ENCODE measurements around the gene DTWD1.

- no peak for TF ChIP-seq CREB1 (CRISPR knock-in tag; IDR thresholded peaks at IDR 0.05)
- TF ChIP-seq, protein P1, sequence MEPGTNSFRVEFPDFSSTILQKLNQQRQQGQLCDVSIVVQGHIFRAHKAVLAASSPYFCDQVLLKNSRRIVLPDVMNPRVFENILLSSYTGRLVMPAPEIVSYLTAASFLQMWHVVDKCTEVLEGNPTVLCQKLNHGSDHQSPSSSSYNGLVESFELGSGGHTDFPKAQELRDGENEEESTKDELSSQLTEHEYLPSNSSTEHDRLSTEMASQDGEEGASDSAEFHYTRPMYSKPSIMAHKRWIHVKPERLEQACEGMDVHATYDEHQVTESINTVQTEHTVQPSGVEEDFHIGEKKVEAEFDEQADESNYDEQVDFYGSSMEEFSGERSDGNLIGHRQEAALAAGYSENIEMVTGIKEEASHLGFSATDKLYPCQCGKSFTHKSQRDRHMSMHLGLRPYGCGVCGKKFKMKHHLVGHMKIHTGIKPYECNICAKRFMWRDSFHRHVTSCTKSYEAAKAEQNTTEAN (CRISPR knock-in tag; IDR thresholded peaks at IDR 0.05), result no peak
- no peak for TF ChIP-seq ETV6 (CRISPR knock-in tag; IDR thresholded peaks at IDR 0.05)
- TF ChIP-seq, protein P2, sequence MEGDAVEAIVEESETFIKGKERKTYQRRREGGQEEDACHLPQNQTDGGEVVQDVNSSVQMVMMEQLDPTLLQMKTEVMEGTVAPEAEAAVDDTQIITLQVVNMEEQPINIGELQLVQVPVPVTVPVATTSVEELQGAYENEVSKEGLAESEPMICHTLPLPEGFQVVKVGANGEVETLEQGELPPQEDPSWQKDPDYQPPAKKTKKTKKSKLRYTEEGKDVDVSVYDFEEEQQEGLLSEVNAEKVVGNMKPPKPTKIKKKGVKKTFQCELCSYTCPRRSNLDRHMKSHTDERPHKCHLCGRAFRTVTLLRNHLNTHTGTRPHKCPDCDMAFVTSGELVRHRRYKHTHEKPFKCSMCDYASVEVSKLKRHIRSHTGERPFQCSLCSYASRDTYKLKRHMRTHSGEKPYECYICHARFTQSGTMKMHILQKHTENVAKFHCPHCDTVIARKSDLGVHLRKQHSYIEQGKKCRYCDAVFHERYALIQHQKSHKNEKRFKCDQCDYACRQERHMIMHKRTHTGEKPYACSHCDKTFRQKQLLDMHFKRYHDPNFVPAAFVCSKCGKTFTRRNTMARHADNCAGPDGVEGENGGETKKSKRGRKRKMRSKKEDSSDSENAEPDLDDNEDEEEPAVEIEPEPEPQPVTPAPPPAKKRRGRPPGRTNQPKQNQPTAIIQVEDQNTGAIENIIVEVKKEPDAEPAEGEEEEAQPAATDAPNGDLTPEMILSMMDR (IDR thresholded peaks at IDR 0.05), result no peak
- TF ChIP-seq, protein P3, sequence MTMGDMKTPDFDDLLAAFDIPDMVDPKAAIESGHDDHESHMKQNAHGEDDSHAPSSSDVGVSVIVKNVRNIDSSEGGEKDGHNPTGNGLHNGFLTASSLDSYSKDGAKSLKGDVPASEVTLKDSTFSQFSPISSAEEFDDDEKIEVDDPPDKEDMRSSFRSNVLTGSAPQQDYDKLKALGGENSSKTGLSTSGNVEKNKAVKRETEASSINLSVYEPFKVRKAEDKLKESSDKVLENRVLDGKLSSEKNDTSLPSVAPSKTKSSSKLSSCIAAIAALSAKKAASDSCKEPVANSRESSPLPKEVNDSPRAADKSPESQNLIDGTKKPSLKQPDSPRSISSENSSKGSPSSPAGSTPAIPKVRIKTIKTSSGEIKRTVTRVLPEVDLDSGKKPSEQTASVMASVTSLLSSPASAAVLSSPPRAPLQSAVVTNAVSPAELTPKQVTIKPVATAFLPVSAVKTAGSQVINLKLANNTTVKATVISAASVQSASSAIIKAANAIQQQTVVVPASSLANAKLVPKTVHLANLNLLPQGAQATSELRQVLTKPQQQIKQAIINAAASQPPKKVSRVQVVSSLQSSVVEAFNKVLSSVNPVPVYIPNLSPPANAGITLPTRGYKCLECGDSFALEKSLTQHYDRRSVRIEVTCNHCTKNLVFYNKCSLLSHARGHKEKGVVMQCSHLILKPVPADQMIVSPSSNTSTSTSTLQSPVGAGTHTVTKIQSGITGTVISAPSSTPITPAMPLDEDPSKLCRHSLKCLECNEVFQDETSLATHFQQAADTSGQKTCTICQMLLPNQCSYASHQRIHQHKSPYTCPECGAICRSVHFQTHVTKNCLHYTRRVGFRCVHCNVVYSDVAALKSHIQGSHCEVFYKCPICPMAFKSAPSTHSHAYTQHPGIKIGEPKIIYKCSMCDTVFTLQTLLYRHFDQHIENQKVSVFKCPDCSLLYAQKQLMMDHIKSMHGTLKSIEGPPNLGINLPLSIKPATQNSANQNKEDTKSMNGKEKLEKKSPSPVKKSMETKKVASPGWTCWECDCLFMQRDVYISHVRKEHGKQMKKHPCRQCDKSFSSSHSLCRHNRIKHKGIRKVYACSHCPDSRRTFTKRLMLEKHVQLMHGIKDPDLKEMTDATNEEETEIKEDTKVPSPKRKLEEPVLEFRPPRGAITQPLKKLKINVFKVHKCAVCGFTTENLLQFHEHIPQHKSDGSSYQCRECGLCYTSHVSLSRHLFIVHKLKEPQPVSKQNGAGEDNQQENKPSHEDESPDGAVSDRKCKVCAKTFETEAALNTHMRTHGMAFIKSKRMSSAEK (CRISPR knock-in tag; IDR thresholded peaks at IDR 0.05; ENCODE audit: borderline replicate concordance), result no peak
- TF ChIP-seq TEAD4 (CRISPR knock-in tag; IDR thresholded peaks at IDR 0.05), result no peak
- TF ChIP-seq USF2 (CRISPR knock-in tag; IDR thresholded peaks at IDR 0.05), result no peak
- TF ChIP-seq NR1H2 (CRISPR knock-in tag; IDR thresholded peaks at IDR 0.05), result no peak
- no peak for TF ChIP-seq TCF7 (CRISPR knock-in tag; IDR thresholded peaks at IDR 0.05; ENCODE audit: low read depth)
- TF ChIP-seq ATF3 (CRISPR knock-in tag; conservative IDR thresholded peaks at IDR 0.05), result no peak
These were observed 15.3 kb upstream of the DTWD1 start for GRCh38 chr15:49605588-49605987.

Data from WTC11 (cell line).